Activated CD8-positive, alpha-beta memory T cell treated with anti-CD3 and anti-CD28 coated beads for 48 hours (primary cell): ENCODE data around the gene ZNF783.
"Not testable (repeated sequence)": the region's sequence is repeated elsewhere in the genome, so short reads cannot be mapped to it uniquely, and the experiment has no call there.

ENCODE experiments used
- DNase-seq, 3 experiments: peaks; one replicate each; pipeline ENCODE4 v3.0.0-alpha.2; 2020; ENCODE audit warnings: low read depth in 2 of 3, low spot score in 2 of 3

Gene ZNF783

GRCh38 chr7:149329265-149329664 lies 67.3 kb downstream of the ZNF783 start:
- no peak for DNase-seq

GRCh38 chr7:149329766-149330334 lies 67.9 kb downstream of the ZNF783 start:
- DNase-seq, result no peak

- DNase-seq, result no peak
Observed at GRCh38 chr7:149330914-149331567, 69.0 kb downstream of the ZNF783 start.

- DNase-seq, result not testable (repeated sequence)
Observed at GRCh38 chr7:149332602-149333320, 70.8 kb downstream of the ZNF783 start.

GRCh38 chr7:149333321-149333717 lies 71.3 kb downstream of the ZNF783 start:
- DNase-seq, result no peak

- no peak for DNase-seq
Observed at GRCh38 chr7:149334219-149334618, 72.2 kb downstream of the ZNF783 start.
